ENCODE measurements around the gene CTAG2.
"Not testable (repeated sequence)": the region's sequence is repeated elsewhere in the genome, so short reads cannot be mapped to it uniquely, and the experiment has no call there.

The CTAG2 gene

DNA sequence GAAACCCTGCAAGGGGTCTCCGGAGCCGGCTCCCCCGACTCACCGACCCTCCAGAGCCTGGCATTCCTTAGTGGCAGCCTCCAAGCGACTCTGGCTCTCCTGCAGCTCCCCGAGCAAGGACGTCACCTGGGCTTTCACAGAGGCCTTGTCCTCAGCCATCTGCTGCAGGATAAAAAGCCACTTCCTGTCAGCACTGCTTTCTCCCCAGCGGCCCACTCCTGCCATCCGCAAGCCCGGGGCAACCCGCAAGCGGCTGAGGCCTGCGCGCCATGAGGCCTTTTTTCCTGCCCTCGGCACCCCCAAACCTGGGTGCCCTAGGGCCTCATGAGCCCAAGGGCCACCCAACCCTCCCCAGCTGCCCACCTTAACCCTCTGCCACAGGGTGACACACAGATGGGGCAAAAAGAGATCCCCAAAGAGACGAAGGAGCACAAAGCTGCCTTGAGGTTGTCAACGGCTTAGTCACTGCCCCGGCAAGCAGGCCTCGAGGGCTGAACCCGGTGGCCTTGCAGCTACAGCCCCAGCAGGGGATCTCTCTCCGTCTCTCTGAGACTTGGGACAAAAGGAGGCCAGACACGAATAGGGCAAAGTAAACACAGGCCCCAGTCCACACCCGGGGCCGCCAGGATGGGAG lies 7.5 kb downstream of the CTAG2 start:
- not testable (repeated sequence) for DNase-seq

DNA sequence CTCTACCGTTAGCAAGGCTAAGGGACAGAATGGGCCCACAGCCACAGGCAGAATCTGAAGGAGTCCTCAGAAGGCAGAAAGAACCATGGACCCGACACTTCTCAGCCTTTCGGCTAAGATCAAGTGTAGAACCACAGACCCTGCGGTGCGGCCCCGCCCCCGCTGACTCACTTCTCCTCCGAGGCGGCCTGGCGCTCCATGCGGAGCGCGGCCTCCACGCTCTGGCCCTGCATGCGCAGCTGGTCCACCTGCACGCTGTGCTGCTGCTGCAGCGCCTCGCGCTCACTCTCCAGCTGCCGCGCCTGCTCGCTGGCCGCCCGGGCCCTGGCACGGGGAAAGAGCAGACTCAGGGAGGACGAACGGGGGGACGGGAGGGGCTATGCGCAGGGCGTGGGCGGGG lies 9.7 kb downstream of the CTAG2 start:
- not testable (repeated sequence) for DNase-seq

DNA sequence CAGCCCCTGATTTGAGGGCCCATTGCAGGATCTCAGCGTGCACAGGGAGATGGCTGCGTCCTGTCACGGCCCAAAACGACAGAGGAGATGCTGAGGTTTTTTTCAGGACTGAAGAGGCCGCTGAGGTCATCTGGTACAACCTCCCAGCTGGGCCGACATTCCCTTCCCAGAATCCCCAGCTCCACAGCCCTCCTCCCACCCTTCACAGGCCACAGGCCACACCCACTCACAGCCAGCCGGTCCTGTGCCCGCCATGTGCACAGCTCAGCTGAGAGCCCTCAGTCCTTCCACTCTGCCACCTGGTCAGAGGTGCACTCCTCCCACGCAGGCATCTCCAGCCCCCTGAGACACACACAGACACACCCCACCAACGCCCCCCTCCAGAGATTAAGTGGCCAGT lies 11.6 kb downstream of the CTAG2 start:
- DNase-seq = not testable (repeated sequence)

DNA sequence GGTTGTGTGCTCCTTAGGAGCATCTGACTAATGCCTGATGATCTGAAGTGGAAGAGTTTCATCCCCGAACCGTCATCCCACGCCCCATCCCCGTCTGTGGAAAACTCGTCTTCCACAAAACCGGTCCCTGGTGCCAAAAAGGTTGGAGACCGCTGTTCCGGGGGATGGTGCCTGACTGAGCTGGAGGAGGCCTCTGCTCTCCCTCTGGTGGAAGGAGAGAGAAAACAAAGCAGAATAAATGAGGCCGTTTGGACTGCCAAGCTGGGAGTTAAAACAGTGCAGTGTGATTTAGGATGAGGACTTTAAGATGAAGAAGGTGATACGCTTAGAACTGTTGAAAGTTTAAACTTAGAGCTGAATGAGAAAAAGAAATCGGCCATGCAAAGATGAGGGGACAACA lies 19.7 kb downstream of the CTAG2 start:
- not testable (repeated sequence) for DNase-seq

DNA sequence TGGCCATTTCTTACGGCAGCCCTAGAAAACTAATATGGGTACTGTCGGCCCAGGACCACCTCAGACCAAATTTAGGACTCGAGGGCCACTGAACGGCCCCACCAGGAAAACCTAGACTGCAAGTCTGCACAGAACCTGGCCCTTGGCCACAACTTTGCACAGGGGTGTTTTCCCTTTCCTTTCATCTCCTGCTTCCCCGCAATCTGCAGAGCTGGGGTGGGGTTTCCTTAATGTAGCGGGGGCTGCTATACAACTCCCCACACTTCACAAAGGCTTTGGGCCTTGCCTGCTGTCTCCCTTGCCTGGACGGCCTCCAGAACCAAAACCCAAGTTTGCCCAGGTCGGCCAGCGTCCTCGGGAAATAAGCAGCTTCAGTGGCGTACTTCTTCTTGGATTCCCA lies 22.4 kb downstream of the CTAG2 start:
- DNase-seq = not testable (repeated sequence)

DNA sequence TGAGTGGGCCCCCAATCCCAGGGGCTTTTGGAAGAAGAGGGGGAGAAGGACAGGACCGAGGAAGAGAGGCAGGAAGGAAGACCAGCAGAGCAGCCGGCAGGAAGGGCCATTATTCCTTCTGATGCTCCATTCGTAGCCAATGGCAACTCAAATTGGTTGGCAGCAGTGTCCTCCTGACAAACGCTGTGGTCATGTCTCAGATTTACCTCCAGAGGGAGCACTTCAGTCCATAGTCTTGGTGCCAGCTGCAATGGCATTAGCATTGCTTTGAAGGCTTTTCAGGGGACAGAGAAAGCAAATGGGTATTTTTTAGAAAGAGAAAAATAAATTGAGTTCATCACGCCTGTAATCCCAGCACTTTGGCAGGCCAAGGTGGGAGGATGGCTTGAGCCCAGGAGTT lies 24.4 kb downstream of the CTAG2 start:
- not testable (repeated sequence) for DNase-seq

DNA sequence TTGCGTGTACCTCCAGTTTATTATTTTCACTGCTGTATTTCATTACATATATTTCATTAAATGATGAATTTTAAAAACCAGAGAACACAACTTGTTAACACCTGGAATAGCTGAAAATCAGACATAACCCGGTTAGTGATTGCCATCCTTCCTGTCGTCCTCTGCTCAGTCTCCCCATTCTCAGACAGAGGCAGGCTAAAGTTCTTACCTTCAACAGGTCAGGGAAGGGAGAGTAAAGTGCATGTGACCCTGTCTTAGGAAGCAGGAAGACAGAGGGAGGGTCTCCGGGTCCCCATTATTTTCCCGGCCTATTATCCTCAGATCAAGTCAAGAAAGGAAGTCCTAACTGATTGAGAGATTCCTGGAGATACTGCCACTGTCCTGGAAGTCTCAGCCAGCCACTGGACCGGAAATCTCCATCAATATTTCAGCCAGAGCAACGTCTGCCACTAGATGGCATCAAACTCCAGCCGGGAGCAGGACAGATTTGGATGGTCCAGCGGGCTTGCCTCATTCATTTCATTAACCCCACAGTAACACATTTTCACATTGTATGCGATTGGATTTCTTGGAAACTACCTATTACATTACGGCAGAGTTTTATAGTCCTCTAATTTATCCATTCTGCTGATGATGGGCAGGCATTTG lies 32.5 kb downstream of the CTAG2 start:
- not testable (repeated sequence) for DNase-seq

DNA sequence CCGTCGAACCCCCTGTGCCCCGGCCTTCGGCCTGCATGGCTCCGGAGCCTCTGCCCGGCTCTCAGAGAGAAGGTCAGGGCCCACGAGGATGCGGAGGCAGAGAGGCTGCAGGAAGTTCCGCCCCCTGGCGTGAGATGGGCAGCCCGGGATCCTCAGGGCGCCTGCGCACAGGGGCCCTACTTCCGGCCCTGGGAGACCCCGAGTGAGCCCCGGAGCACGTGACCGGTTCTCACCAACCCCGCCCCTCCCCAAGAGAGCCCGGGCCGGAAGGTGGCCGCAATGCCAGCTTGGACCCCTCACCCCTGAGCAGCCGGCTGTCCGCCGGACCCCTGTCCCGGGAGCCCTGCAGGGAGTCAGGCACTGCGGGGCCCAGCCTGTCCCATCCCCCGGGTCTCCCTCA lies 34.2 kb downstream of the CTAG2 start, which contains the start of gene CTAG1B:
Gene CTAG1B (minus strand): TSS at position 101 of the 400 bp plus-strand sequence. CDS start 64 bp downstream, at position 37.
- not testable (repeated sequence) for DNase-seq

DNA sequence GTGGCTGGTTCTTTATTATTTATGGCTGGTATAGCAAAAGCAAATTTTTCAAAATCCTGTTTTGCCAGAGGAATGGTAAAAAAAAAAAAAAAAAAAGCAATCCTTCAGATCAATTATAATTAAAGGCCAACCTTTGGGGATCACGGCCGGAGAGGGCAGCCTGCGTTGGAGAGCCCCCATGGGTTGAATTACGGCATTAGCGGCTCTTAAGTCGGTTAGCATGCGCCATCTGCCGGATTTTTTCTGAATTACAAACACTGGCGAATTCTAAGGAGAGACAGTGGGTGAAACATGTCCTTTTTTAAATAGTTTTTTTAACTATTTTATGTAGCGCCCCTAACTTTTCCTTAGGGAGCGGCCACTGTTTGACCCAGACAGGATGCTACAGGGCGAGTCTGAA lies 39.8 kb downstream of the CTAG2 start:
- not testable (repeated sequence) for DNase-seq

DNA sequence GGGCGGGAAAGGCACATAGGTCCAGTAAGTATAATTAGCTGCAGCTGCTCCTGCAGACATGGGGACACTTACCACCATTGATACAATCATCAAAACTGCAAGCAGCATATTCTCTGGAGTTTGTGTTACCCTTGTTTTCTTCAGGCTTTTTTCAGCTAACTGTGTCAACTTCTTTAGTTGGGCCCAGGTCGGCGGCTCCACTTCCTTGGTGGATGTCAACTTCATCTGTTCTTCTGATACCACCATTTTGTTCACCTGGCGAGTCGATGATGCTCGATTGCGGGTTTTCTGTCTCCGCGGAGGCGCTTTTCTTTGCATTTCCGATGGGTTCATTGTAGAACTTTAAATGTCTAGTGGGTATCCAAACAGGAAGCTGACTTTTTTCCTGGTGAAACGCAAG lies 42.2 kb downstream of the CTAG2 start:
- DNase-seq = not testable (repeated sequence)

DNA sequence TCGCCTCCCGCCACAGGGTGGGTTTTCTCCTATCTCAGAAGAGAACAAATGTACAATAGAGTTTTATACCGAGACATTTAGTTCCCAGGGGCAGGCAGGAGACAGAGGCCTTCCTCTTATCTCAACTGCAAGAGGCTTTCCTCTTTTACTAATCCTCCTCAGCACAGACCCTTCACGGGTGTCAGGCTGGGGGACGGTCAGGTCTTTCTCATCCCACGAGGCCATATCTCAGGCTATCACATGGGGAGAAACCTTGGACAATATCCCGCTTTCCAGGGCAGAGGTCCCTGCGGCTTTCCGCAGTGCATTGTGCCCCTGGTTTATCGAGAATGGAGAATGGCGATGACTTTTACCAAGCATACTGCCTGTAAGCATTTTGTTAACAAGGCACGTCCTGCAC lies 44.6 kb downstream of the CTAG2 start:
- not testable (repeated sequence) for DNase-seq

DNA sequence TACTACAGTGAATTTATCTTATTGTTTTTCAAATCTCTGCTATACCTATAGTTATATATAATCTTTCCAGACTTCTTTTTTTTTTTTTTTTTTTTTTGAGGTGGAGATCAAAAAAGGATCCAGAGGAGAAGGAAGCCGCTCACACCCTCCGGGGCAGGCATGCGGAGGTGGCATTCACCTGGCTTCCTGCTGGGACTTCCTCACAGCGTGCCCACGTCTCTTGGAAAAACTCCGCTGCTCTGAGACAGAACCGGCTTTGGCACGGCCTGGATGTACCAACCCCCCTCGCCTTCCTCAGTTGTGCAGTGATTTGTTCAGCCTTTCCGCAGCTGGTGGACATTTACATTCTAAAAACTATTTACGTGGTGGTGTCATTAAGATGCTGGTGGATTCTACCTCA lies 45.4 kb downstream of the CTAG2 start:
- not testable (repeated sequence) for DNase-seq

DNA sequence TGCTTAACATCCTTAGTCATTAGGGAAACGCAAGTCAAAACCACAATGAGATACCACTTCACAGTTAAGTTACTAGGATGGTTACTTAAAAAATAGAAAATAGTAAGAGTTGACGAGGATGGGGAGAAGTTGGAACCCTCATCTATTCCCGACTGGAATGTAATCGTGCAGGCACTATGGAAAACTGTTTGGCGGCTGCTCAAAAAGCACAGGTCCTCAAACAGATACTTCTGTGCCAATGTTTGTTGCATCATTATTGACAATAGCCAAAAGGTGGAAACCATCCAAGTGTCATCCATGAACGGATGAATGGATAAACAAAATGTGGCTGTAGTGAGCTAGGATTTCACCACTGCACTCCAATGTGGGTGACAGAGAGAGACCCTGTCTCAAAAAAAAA lies 46.0 kb downstream of the CTAG2 start:
- no peak for DNase-seq

DNA sequence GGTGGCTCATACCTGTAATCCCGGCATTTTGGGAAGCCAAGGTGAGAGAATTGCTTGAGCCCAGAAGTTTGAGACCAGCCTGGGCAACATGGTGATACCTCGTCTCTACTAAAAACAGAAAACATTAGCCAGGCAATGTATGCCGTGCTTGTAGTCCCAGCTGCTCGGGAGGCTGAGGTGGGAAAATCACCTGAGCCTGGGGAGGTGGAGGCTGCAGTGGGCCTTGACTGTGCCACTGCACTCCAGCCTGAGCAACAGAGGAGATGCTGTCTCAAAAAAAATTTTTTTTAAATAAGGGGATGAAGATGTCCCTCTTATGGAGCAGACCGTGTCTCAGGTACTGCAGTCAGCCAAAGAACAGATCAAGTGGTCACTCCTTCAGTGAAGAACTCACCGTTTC lies 47.8 kb downstream of the CTAG2 start:
- no peak for DNase-seq

DNA sequence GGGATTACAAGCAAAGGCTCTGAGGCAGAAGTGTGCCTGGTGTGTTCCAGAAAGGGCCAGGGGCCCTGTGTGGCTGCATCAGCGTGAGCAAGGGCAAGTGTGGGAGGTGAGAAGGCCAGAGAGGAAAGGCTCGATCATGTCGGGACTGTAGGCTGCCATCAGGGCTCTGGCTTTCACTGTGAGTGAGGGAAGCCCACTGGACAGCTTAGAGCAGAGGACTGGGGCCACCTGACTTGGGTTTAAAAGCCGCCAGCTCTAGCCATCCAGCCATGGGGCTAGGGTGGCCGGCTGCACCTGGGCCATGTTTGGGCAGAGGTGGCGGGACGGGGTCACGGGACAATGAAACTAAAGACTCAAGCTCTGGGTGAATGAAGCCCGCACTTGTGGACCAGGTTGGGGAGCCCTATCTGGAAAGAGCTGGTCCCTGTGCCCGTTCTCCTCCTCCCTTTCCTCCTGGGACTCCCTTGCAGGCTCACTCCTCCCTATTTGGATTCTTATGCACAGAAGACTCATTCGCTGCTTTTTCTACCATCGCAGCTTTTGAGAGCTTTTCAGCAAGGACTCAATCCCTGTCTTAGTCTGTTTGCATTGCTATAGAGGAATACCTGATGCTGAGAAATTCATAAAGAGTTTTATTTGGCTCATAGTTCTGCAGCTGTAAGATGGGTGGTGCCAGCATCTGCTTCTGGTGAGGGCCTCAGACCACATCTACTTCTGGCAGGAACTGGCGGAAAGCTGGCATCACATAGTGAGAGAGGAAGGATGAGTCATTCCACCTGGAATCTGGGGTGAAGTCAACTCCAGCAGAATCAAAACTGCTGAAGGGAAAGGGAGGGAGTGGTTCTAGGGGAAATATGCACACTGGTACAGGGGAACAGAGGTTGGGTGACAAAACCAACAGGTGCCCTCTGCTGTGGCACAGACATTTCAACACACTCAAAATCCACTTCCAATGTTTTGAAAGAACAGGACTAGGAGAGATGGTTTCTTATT lies 49.6 kb downstream of the CTAG2 start:
- no peak for DNase-seq

DNA sequence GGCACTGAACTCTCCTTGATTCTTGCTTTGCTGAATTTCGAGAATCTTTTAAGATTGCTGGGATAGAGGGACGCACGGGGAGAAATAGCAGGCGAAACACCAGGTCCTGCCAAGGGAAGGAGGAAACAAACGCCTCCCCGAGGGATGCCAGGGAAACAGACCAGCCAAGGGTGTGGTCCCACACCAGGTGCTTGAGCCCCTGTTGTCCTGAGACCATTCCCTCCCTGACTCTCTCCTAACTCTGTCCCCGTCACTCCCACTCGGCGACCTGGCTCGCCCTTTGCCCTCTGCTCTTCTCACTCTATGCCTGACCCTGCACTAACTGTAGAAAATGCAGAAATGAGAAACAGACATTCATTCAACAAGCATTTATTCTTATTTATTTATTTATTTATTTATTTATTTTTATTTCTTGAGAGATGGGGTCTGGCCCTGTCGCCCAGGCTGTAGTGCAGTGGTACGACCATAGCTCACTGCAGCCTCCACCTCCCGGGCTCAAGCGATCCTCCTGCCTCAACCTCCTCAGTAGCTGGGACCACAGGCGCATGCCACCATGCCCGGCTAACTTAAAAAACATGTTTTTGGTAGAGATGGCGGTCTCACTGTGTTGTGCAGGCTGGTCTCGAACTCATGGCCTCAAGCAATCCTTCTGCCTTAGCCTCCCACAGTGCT lies 50.5 kb downstream of the CTAG2 start:
- DNase-seq = no peak

DNA sequence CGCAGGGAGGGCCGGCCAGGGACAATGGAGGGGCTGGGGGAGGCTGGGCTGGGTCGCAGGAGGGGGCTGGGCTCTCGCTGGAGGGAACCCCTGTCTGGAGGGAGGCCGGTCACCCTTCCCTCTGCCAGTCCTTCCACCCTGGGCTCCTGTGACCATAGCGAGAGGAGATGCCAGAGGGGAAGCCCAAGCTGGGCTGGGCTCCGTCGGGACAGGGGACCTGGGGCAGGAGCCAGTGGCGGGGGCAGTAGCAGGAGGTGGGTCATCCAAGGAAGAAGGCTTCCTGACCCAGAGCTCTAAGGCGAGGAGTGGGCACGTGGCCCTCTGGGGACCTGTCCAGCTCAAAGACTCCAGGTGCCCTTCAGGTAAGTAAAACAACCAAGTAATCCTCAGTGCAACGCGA lies 51.2 kb downstream of the CTAG2 start:
- no peak for DNase-seq

Data from eye (tissue), 1 donor.